ENCODE data around the gene ABCB8.
"Not testable (repeated sequence)": the region's sequence is repeated elsewhere in the genome, so short reads cannot be mapped to it uniquely, and the experiment has no call there.

Gene ABCB8

DNA sequence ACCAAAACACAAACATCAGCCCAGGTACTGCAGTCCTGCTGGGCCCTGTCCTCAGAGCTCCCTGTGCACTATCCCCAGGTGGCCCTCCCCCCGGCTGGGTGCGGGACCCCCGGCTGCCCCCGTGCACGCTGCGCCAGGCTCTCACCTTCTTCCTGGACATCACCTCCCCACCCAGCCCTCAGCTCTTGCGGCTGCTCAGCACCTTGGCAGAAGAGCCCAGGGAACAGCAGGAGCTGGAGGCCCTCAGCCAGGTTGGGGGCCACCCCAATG is 18.3 kb upstream of the ABCB8 start:
- TF ChIP-seq, protein P1, sequence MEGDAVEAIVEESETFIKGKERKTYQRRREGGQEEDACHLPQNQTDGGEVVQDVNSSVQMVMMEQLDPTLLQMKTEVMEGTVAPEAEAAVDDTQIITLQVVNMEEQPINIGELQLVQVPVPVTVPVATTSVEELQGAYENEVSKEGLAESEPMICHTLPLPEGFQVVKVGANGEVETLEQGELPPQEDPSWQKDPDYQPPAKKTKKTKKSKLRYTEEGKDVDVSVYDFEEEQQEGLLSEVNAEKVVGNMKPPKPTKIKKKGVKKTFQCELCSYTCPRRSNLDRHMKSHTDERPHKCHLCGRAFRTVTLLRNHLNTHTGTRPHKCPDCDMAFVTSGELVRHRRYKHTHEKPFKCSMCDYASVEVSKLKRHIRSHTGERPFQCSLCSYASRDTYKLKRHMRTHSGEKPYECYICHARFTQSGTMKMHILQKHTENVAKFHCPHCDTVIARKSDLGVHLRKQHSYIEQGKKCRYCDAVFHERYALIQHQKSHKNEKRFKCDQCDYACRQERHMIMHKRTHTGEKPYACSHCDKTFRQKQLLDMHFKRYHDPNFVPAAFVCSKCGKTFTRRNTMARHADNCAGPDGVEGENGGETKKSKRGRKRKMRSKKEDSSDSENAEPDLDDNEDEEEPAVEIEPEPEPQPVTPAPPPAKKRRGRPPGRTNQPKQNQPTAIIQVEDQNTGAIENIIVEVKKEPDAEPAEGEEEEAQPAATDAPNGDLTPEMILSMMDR (IDR thresholded peaks at IDR 0.05; ENCODE audit: borderline replicate concordance, insufficient read depth, low read depth, low read length): no peak
- no peak overlapping the region for H3K4me3 ChIP-seq (ENCODE audit: low read depth, low read length)

GRCh38 chr7:151010307-151011096 is 17.7 kb upstream of the ABCB8 start:
- TF ChIP-seq, protein P1 (IDR thresholded peaks at IDR 0.05; ENCODE audit: borderline replicate concordance, insufficient read depth, low read depth, low read length): no peak
- H3K4me3 ChIP-seq (ENCODE audit: low read depth, low read length): no peak overlapping the region

GRCh38 chr7:151011097-151011409 is 17.2 kb upstream of the ABCB8 start:
- TF ChIP-seq, protein P1 (IDR thresholded peaks at IDR 0.05; ENCODE audit: borderline replicate concordance, insufficient read depth, low read depth, low read length): no peak

DNA sequence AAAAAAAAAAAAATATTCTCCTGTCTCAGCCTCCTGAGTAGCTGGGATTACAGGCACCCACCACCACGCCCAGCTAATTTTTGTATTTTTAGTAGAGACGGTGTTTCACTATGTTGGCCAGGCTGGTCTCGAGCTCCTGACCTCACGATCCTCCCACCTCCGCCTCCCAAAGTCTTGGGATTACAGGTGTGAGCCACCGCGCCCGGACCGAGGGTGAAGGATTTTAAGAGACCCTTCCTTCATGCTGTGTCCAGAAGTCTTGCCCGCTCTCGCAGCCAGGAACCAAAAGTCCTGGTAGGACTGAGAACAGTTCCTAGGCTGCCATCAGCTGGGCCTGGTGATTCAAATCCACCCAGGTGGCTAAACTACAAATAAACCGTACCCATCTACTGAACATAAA is 16.6 kb upstream of the ABCB8 start:
- not testable (repeated sequence) for H3K4me3 ChIP-seq (ENCODE audit: low read depth, low read length)

More at GRCh38 chr7:151011097-151011409, 17.2 kb upstream of the ABCB8 start:
- H3K4me3 ChIP-seq (ENCODE audit: low read depth, low read length): no peak overlapping the region

GRCh38 chr7:151012031-151012692 is 16.1 kb upstream of the ABCB8 start:
- TF ChIP-seq, protein P1 (IDR thresholded peaks at IDR 0.05; ENCODE audit: borderline replicate concordance, insufficient read depth, low read depth, low read length): no peak
- H3K4me3 ChIP-seq (ENCODE audit: low read depth, low read length): no peak overlapping the region

DNA sequence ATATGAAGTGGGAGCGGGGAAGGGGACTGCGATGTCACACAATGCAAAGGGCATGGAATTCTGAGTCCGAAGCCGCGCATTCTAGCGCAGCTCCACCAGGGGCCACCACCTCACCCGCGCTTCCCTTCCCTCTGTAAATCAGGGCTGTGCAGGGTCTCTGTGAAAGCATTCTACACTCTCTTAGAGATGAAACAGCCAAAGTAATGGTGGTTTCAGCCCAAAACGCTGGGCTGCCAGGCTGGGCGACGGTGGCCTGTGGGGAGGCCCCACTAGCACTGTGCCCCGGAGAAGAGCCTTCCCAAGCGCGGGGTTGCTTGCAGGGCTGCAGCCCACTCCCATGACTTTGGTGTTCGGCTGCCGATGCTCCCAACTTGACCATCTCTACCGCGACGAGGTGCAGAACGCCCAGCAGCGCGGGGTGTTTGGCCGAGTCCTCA is 15.3 kb upstream of the ABCB8 start:
- H3K4me3 ChIP-seq (ENCODE audit: low read depth, low read length): no peak overlapping the region
- TF ChIP-seq, protein P1 (IDR thresholded peaks at IDR 0.05; ENCODE audit: borderline replicate concordance, insufficient read depth, low read depth, low read length): peak; percentile 41; the same call in 1 of the 2 replicates

DNA sequence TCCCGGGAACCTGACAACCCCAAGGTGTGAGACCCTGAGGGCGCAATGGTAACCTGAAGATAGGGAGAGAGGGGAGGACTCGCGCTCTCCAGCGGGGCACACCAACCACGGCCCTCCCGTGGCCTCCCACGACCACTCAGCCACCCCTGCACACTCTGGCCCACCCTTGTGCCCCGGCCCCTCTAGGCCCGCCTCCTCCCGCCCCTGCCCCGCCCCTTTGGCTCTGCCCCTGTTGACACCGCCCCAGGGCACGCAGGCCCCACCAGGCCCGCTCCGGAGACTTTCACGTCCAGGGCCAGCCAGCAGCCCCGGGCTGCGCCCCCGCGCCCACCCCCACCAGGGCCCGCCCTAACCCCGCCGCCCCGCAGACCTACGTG is 14.9 kb upstream of the ABCB8 start:
- no peak overlapping the region for H3K4me3 ChIP-seq (ENCODE audit: low read depth, low read length)
- TF ChIP-seq, protein P1 (IDR thresholded peaks at IDR 0.05; ENCODE audit: borderline replicate concordance, insufficient read depth, low read depth, low read length): no peak

All from GM12875 (cell line).